ENCODE data around the gene NEDD1. TPM values are rescaled to one million over a fixed set of nuclear protein-coding genes. Genes with fewer than 3 reads are reported as not detected.

Gene NEDD1
- total and polyA plus RNA-seq, 10 of the 15 experiments (the other 5 are each of a cell fraction or from before 2014, with no cell fraction given): 15.9 to 52.6 (median 28.7) TPM

- TF ChIP-seq CHD2 (IDR thresholded peaks at IDR 0.05; ENCODE audit: borderline replicate concordance, low read depth, low read length) (peak; percentile 19; the same call in 1 of the 2 replicates), ZZZ3 (IDR thresholded peaks at IDR 0.05; ENCODE audit: control insufficient read depth, insufficient read length, low read depth) (no peak), ZNF217 (IDR thresholded peaks at IDR 0.05) (no peak), BHLHE40 (IDR thresholded peaks at IDR 0.05; ENCODE audit: borderline replicate concordance in 1 of 2, low read depth in 2 of 2, low read length in 1 of 2) (peak; percentile 51 to 88; a peak in 3 of 4 replicates), MEF2A (IDR thresholded peaks at IDR 0.05; ENCODE audit: insufficient read depth, low read depth, low read length) (no peak), RCOR1 (conservative IDR thresholded peaks at IDR 0.05; ENCODE audit: low read depth, low read length) (no peak), SMAD5 (IDR thresholded peaks at IDR 0.05; ENCODE audit: low read depth) (no peak; the same call in 1 of the 2 replicates), POLR2AphosphoS5 (IDR thresholded peaks at IDR 0.05; ENCODE audit: low read length) (peak; percentile 84), BCL11A (IDR thresholded peaks at IDR 0.05; ENCODE audit: low read depth, low read length) (no peak), TCF3 (IDR thresholded peaks at IDR 0.05; ENCODE audit: borderline replicate concordance, insufficient read depth, low read depth, low read length) (0 out of 2 replicates have a peak, but pooled peaks have one; percentile 41), ZNF687 (IDR thresholded peaks at IDR 0.05) (no peak; the same call in 1 of the 2 replicates), ATF7 (IDR thresholded peaks at IDR 0.05; ENCODE audit: low read depth) (peak; percentile 93), TAF1 (IDR thresholded peaks at IDR 0.05; ENCODE audit: borderline replicate concordance, low read depth, low read length) (no peak), ZBTB11 (CRISPR knock-in tag; IDR thresholded peaks at IDR 0.05) (peak; percentile 48; the same call in 1 of the 2 replicates), CBX5 (IDR thresholded peaks at IDR 0.05; ENCODE audit: low read depth) (no peak), ZNF24 (IDR thresholded peaks at IDR 0.05) (0 out of 2 replicates have a peak, but pooled peaks have one; percentile 43), PML (IDR thresholded peaks at IDR 0.05; ENCODE audit: low read length) (peak; percentile 70; the same call in 1 of the 2 replicates), BCL3 (IDR thresholded peaks at IDR 0.05; ENCODE audit: borderline replicate concordance, insufficient read depth, low read depth, low read length, poor library complexity, severe bottlenecking) (no peak), HDAC6 (IDR thresholded peaks at IDR 0.05; ENCODE audit: unreplicated experiment) (no peak), HDGF (IDR thresholded peaks at IDR 0.05) (peak; percentile 55; the same call in 1 of the 2 replicates)
These were observed at the start of gene NEDD1 (continued) for GRCh38 chr12:96906849-96907670.
